CD4-positive, alpha-beta T cell treated with Interleukin-15 for 1 hour (primary cell): Measurements from ENCODE around the gene PORCN.

Experiments
- DNase-seq: peaks from one replicate; pipeline ENCODE4 v3.0.0-alpha.2; 2020

PORCN gene

DNA sequence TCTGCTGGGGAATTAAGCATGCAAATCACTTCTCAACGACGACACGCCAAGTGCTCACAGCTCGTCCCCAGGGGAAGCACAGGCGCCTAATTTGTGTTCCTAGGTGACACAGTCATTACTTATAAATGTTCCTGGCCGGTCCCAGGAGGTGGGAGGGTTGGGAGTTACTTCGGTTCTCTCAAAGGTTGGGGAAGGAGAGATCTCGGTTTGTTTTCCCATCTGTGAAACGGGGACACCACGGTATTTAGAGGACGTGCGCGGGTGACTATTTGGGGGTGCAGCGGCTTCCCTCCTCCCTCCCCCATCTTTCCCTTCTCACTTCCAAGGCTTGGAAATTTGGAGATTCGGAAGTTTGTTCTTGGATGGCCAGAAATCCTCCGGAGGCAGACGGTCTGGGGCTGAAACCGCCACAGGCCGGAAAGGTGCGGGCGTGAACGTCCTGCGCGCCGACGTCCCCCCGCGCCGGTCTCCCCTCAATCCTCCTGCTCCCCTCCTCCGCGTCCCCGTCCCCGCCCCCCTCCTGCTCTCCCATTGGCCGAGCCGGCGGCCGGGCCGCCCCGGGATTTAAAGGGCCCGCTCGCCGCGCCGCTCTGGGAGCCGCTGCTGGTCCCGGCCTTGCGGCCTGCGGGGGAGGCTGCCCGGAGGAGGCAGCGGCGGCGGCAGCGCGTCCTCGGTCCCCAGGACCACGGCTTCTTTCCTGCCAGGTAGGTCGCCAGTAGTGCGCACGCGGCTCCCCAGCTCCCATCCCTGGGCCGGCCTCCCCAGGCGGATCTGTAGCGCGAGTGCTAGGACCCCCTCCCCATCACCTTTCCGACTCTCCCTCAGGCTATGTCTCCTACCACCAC lies at the start of gene PORCN:
PORCN (plus strand) TSS at position 593 of the 845 bp plus-strand sequence. CDS start 829 bp downstream, outside the sequence.
- DNase-seq = peak; percentile 83

DNA sequence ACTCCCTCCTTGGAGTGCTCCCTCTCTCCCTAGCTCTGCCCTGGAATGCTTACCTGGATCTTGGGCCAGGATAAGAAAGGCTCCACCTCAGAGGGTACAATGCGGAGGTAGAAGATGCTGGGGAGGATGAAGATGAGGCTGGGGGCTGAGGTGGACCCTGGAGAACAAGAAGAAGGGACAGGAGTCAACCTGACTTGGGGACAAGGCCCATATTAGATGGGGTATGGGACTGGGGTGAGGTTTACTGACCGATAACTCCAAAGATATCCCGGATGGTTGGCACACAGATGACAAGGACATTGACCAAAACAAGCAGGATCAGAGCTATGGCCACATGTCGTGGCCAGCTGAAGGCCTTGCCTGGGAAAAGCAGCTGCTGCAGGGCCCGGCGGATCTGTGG lies 49.3 kb upstream of the PORCN start:
- no peak for DNase-seq

DNA sequence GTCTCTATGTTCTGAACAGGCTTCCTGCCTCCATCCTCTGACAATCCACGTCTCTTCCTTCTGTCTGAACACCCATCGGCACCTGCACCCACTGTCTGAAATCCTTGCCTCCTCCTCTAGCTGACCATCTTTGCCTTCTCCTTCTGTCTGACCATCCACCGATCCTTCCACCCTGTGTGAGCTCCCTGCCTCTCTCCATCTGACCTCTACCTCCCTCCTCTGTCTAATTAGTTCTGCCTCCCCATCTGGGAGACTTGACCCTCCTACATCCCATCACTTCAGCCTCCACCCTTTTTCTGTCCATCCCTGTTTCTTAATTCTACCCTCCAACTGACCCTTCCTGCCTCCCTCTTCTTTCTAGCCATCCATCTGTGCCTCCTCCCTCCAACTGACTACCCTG lies 48.8 kb upstream of the PORCN start:
- no peak for DNase-seq

DNA sequence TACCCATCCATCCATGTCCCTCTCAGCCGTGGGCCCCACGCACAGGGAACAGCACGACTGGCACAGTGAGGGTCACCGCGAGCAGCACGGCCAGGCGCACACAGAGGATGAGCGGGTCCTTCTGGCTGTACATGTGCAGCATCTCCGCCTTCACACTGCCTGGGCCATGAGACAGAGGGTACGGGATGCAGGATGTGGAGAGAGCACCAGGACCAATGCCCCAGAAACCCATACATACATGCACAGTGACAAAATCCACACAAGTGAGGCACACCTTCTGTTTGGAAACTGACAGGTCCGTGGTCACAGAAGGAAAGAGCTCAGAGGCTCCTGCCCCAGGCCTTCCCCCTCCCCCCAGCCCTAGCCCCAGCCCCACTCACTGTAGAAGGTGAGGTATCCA lies 48.2 kb upstream of the PORCN start:
- DNase-seq = no peak

DNA sequence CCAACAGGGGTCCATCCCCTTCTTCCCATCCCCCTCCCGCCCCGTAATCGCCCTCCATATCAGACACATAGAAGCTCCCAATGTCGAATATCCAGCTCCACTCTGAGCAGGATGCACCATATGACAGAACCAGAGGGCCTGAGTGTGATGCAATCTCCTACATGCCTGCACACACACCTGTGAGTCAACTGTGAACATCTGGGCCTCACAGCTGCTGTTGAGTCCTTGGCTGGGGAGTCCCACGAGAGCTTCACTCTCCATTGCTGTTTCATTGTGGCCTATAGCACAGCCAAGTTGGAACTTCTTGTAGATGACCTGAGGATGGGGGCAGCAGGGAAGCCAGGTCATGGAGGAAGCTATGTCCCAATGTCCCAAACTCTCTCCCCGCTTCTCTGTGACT lies 47.0 kb upstream of the PORCN start:
- DNase-seq = no peak

DNA sequence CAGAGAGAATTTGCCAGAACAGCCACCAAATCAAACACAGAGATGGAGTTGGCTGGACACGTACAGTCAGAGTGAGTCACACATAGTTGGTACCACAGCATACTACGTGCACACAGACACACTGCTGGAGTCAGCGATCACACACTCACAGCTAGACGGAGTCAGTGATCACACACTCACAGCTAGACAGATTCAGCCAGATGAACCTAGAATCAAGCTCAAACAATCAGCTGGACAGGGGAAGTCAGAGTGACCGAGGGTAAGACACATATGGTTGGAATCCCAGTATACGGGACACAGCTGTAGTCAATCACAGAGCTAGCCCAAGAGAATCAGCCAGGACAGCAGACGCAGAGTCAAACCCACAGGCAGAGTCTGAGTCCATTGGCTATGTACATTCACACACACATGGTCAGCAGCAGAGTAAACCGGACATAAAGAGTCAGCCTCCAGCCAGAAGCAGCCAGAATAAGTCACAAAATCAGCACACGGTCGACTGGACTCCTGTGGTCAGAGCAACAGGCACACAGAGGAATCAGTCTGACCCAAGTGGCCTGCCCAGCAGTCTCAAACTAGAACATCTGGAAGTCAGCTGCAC lies 43.4 kb upstream of the PORCN start:
- DNase-seq = no peak

DNA sequence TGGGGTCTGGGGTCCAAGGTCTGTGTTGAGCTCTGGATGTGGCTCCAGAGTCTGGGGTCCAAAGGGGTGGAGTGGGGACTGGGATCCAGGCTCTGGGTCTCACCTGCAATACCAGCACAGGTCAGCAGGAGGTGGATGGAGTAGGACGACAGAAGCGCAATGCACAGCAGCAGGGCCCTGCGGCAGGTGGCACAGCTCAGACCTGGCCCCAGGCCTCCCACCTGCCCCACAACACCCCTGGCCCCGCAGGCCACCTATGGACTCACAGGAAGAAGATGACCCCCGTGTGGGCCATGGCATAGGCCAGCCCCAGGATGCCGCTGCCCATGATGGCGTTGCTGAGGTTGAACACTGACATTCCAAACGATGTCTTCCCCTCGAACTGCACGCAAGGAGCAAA lies 42.1 kb upstream of the PORCN start:
- no peak for DNase-seq

DNA sequence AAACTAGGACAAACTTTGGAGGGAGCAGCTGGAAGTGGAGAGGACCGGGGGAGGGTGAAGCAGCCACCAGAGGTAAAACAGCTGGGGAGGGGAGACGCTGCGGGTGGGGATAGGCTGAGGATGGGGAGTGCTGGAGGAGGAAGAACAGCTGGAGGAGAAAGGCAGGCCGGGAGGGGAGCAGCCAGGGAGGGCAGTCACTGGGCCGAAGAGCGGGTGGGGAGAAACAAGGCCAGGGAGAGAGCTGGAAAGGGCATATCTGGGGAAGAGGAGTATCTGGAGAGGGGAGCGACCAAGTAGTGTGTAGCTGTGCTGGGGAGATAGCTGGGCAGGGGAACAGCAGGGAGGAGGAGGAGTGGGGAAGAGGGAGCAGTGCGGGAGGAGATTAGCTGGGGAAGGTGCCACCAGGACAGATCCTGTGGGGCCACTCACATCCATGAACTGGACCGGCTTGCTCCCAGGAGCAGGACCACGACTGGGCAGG lies 41.5 kb upstream of the PORCN start:
- DNase-seq = no peak

DNA sequence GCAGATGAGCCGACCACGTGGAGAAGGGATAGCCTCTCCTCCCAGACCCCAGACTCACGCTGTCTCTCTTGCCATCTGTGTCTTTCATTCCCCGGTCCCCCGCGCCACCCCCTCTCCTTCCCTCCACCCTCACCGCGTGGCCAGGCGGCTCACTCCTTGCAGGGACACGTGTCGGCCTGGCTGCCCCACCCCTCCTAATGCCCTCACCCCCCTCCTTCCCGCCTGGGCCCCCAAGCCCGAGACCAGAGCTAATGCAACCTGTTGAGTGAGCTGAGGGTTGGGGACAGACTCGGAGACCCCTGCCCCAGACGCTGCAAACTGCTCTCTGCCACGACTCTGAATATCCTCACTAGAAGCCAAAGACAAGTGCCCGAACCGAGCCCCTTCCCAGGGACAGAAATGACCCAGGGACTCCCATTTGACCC lies 40.5 kb upstream of the PORCN start:
- no peak for DNase-seq

DNA sequence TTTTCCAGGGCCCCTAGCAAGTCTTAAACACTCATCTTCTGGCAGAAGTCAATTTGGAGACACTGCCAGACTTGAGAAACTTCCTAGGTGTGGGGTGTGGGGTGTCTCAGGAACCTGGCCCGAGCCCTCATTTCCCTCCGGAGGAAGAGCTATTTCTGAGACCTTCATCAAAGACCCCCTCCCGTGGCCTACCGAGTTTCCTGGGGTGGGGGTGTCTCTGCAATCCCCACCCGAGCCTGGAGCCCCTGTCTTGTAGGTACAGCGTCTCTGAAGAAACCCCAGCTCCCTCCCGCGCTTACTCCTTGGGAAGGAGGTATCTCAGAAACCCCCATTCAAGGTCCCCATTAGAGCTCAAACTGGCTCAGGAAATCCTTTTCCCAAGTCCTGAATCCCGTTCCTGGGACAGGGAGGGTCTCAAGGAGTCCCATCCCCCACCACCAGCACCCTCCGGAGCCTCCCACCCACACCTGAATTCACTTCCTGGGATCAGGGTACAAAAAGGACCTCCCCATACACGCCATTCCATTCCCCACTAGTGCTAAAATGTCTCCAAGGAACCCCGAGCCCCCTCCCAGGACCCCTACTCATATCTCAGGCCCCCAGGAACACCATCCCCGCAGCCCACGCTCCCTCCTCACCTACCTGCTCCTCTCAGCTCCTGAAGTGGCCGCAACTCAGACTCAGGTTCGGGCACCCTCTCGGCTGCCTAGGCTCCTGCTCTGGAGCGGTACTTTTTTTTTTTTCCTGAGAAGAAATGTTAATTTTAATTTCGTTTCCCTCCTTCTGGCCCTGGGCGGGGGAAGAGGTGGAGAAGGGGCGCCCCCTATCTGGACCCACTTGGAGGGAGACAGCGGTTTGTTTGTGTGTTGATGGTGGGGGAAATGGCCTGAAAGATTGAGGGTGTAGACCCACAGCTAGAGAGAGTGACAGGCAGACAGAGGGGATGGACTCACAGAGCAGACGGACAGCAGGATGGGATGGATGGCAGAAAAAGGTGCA lies 39.8 kb upstream of the PORCN start:
- DNase-seq = peak; percentile 37

DNA sequence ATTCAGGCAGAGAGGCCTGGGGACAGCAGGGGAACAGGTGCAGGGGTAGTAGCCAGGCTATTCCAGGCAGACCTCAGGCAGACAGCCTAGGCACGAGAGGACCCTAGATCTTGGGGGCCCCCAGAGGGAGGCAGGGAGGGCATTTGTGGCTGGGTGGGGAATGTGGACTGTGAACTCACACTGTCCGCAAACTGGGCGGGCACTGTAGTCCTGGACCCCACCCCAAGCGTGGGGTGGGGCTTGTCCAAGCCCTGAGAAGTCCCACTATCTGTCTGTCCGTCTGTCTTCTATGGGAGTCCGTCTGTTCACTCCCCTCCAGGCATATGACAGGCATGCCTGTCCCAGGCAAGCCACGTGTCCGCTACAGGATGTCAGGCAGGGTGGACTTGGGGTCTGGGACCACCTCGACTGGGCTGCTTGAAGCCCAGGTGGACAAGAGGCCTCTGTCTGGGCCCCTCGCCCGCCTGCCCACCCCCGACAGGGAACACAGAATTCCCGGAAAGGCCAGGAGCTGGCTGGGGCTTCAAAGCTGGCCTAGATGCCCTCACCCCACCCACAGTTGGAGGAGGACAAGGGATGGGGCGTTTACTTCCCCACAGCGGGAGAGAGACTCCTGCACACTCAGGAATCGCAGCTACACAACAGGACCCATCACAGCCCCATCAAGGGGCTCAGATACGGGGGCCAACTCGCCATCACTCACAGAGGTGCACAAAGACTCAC lies 38.5 kb upstream of the PORCN start, which contains the start of gene SLC38A5:
SLC38A5 (minus strand) TSS at position 151 of the 723 bp plus-strand sequence. CDS start 2,336 bp downstream, outside the sequence.
- DNase-seq = no peak

DNA sequence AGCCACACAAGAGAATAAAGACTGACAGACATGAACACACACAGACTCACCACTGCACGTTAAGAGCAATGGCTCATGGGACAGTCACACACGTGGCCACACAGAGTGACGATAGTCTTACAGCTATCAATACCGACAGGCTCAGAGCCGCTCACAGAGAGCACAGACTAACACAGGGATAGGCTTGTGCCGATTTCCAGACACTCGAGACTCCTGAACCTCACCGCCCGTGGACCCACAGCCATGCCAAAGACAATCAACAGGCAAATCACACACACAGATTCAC lies 38.0 kb upstream of the PORCN start:
- DNase-seq = no peak

DNA sequence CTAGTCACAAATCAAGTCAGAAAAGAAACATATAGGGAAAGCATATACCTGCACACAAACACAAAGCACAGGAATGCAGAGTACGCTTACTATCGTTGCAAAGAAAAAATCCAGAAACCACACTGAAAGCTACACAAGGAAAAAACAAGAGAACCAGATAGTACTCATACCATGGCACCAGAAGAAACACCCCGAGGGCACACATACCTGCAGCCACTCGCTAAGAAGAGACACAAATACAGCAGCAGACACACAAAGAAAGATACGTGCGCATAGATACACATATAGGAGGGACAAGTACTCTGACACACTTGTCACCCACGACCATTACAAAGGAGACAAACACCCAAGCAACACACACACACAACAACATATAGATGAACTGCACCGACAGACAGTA lies 37.3 kb upstream of the PORCN start:
- no peak for DNase-seq

DNA sequence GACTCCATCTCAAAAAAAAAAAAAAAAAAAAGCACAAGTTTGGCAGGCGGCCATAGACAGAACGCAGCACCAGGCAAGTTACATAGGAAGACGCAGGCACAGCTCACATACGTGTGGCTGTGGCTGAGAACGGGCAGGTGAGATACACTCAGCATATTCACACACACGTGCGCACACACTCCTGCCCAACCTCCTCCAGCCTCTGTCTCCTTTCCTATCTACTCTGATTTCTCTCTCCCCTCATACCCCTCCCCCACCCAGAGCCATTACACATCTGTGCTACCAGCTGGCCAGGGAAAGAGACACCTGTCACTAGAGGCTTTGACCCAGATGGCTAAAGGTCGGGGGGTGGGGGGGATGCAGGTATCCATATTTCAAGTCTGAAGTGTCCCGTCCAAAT lies 36.6 kb upstream of the PORCN start:
- DNase-seq = no peak

DNA sequence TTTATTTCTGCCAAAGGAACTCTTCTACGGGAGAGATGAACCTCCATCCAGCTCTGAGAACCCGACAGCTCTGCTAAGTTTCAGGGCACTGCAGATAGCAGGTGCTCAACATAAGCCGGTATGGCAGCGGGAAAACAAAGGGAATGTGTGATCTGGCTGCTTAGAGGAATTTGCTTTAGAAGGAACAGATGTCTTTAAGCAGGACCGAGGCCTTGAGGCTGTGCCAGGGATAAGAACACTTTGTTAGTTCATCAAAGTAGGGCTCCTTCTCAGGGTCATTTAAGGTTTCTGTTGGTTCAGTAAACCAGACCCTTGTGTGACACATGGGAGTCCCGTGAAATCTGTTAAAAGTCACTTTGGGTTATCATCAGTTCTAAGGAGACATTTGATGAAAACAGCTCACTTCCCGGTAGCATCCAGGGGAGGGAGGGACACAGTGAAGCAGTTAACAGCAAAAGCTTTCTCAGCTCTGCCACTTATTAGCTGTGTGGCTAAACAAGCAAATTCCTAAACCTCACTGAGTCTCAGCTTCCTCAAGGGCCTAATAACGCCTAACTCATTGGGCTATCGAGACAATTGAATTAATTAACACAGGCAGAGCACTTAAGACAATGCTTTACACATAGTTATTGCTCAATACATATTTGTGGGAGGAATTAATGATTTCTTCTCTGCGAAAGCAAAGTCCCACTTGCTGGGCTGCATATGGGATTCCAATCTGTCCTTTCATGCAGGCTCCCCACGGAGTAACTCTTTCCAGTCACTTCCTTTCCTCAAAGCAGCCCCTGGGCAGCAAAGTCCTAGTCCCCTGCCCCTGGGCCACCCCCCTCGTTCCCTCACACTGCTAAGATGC lies 35.7 kb upstream of the PORCN start:
- no peak for DNase-seq

DNA sequence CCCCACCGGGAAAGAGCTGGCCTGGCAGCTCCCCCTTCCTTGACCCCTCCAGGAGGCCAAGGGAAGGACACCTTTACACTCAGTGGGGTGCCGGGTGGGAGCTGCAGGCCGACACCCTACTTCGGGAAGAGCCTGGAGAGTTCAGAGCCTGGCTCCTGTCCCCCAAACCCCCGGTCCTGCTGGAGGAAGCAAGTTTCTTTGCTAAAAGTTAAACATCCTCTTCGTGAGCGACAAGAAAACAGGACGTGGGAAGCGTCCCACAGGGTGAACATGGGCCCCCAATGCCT lies 35.1 kb upstream of the PORCN start:
- no peak for DNase-seq

DNA sequence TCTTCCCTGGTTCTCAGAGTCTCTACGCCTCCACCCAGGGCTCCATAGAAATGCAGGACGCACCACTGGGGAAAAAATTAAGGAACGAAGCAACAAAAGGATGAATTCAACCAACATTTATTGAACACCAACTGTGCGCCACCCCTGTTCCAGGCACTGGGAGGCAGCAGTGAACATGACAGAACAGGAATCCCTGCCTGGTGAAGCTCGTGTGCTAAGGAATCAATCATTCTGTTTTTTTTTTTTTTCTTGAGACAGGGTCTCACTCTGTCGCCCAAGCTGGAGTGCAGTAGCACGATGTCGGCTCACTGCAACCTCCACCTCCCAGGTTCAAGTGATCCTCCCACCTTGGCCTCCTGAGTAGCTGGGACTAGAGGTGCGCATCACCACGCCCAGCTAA lies 34.7 kb upstream of the PORCN start:
- no peak for DNase-seq

DNA sequence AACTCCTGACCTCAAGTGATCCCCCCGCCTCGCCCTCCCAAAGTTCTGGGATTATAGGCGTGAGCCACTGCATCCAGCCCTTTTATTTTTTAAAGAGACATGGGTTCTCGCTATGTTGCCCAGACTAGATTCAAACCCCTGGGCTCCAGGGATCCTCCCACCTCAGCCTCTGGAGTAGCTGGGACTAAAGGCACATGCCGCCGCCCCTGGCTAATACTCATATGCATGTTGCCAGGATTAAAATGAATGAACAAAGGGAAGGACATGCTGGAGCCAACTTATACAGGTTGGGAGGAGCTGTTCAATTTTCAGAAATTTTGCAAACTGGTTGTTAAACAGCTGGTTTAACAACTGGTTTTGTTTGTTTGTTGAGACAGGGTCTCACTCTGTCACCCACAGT lies 34.2 kb upstream of the PORCN start:
- DNase-seq = no peak

DNA sequence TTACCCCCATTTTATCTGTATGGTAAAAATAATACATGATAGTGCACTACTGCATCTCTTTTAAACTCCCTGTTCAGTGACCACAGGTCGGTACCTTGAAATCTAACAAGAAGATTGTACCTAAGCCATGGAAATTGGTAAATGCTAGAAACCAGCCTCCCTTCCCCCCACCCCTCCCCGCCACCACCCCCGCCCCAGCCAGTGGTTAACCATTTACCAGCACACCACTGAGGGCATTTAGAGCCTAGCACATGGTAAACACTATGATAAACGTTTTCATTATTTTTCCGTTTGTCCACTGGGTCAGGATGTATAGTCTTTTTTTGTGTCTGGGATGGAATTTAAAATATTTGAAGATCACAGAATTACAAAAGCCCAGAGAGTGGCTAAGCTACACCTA lies 33.5 kb upstream of the PORCN start:
- DNase-seq = no peak

DNA sequence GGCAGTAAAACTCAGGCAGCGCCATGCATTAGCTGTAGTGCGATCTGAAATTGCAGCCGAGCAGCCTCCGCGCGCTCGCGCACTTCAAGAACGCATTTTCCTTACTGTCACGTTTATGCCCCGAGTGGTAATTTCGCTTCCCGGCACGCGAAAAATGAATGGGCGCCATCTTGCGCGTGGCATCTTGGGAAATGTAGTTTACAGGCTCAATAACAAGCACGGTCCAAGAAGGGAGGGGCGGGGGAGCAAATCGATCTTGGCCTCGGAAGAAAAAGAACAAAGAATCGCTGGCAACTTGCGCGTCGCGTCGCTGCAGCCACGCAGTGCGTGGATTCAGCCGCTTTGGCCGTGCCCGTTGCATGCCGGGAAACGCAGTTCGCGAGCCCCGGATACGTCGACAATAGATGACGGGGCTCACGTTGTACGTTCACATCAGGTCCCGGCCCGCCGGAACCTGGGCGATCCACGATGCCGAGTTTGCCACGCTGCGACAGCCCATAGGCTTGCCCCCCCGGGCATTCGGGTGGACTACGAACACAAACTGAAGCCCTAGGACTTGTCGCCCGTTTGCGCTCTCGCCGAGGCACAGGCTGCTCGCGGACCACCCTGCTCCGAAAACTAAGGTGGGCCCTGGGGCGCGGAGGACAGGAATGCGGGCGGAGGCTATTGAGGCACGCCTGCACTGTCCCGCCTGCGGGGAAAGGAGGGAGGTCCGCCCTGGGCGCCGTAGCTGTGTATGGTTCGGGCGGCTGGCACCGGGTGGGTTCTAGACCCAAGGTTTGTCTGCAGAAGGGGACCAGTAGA lies 32.8 kb upstream of the PORCN start, which contains the start of gene FTSJ1:
FTSJ1 (plus strand) TSS at position 426 of the 804 bp plus-strand sequence. CDS start 1,849 bp downstream, outside the sequence.
- DNase-seq = peak; percentile 95

DNA sequence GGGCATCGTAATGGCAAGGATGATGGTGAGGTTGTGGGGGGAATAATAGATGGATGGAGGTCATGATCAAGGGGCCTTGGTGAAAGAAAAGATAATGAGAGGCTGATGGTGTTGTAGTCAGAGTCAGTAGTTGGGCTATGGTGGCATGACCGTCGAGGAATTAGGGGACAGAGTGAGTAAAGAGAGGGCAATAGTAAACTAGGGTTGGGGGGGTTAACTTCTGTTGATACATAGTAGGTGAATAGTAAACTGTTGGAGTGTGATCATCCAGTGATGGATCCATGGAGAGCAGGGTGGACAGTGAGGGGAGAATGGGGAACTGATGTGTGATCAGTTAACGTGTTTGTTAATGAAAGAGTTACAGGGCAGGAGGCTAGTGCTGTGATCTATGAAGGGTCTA lies 31.9 kb upstream of the PORCN start:
- DNase-seq = no peak
